ENCODE data around the gene OR6K2. TPM values are rescaled to one million over a fixed set of nuclear protein-coding genes. Genes with fewer than 3 reads are reported as not detected.

The OR6K2 gene
- total RNA-seq, 2 experiments from 2014 or later, result not detected

DNA sequence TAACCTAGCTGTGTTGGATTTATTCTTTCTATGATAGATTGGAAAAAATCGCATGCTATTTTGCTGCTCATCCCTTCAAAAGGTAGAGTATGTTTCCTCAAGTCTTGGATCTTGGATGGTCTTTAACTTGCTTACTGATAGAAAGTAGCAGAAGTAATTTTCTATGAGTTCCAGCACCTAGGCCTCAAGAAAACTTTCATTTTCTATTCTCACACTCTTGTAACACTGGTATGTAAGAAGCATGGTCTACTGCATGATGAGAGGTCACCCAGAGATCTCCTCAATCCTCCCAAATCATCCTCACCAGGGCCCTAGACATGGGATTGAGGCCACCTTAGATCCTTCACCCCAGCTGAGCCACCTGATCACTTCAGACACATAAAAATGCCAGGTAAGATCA, 21.2 kb downstream of the OR6K2 start:
- no peaks in the 10 kb centered on the region for H3K9me3 ChIP-seq (ENCODE audit: control insufficient read depth in 1 of 2, insufficient read depth in 1 of 2, low read length in 2 of 2)
- Mint-ChIP-seq H3K27ac (no peak overlapping the region), H3K36me3 (ENCODE audit: low read depth) (no peaks in the 10 kb centered on the region), H3K4me1 (ENCODE audit: low read depth) (no peaks in the 10 kb centered on the region), H3K4me3 (no peak overlapping the region), H3K9me3 (no peaks in the 10 kb centered on the region), H3K27me3 (peaks cover 24% of the 10 kb centered on the region)
- H3K4me3 ChIP-seq (ENCODE audit: low read length), result no peak overlapping the region
- no peak for TF ChIP-seq CTCF (IDR thresholded peaks at IDR 0.05)
- intact Hi-C loops (cut with DNase I, micrococcal nuclease), result loop anchor here in 1 of 2 experiments (2.0 kb wide), 1 partner anchor 40 kb away; no protein-coding TSS in a partner anchor
- ChIA-PET CTCF (no interaction called here), POLR2A (no interaction called here)
- peaks cover 0 to 10% of the 10 kb centered on the region in 2 experiments for H3K27me3 ChIP-seq (ENCODE audit: control insufficient read depth in 1 of 2, insufficient read depth in 2 of 2, low read length in 2 of 2)
- no peaks in the 10 kb centered on the region for H3K4me1 ChIP-seq (ENCODE audit: insufficient read depth, low read length)
- ATAC-seq (ENCODE audit: poor library complexity), result no peak
- no peaks in the 10 kb centered on the region for H3K36me3 ChIP-seq (ENCODE audit: insufficient read depth, low read length)
- H3K27ac ChIP-seq (ENCODE audit: low read depth in 1 of 2, low read length in 2 of 2), result no peak overlapping the region
- DNase-seq, result no peak

DNA sequence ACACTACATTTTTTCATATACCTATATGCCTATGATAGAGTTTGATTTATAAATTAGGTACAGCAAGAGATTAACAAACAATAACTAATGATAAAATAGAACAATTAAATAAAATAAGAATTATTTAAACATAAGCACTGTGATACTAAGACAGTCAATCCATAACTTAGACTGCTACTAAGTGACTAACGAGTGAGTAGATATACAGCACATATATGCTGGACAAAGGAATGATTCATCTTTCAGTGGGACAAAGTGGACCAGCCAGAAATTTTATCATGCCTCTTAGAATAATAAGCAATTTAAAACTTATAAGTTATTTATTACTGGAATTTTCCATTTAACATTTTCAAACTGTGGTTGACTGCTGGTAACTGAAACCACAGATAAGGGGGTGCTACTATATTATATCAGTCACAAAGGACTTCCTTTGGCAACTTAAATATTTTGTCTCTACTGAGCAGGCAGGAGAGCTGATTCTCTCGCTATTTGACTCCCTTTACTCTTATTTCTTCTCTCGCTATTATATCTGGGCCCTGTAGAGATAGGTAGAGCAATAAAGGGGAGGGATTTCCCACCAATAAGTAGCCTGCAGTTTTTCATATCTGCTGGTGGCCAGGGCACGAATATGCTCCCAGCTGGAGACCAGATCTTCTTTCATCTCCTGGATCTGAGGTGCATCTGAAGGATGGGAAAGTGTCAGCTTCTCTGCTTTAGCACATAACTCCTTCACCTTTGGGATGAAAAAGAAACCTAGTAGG, 24.7 kb downstream of the OR6K2 start:
- Mint-ChIP-seq H3K4me3 (no peak overlapping the region), H3K36me3 (ENCODE audit: low read depth) (no peaks in the 10 kb centered on the region), H3K27ac (no peak overlapping the region), H3K9me3 (no peaks in the 10 kb centered on the region), H3K4me1 (ENCODE audit: low read depth) (no peaks in the 10 kb centered on the region), H3K27me3 (peaks cover 13% of the 10 kb centered on the region)
- H3K4me3 ChIP-seq (ENCODE audit: low read length), result no peak overlapping the region
- ATAC-seq (ENCODE audit: poor library complexity), result no peak
- POLR2A ChIA-PET, result interaction anchor here (0.8 kb wide), 1 partner anchor 21 kb away, joined by 3 read pairs; no protein-coding TSS in a partner anchor
- no peak overlapping the region for H3K27ac ChIP-seq (ENCODE audit: low read depth in 1 of 2, low read length in 2 of 2)
- H3K36me3 ChIP-seq (ENCODE audit: insufficient read depth, low read length), result no peaks in the 10 kb centered on the region
- no peaks in the 10 kb centered on the region for H3K4me1 ChIP-seq (ENCODE audit: insufficient read depth, low read length)
- CTCF ChIA-PET, result no interaction called here
- no peak for DNase-seq
- TF ChIP-seq CTCF (IDR thresholded peaks at IDR 0.05), result no peak
- intact Hi-C loops (cut with DNase I, micrococcal nuclease), result no loop called here
- H3K27me3 ChIP-seq (ENCODE audit: control insufficient read depth in 1 of 2, insufficient read depth in 2 of 2, low read length in 2 of 2), result peaks cover 0 to 5% of the 10 kb centered on the region in 2 experiments
- H3K9me3 ChIP-seq (ENCODE audit: control insufficient read depth in 1 of 2, insufficient read depth in 1 of 2, low read length in 2 of 2), result no peaks in the 10 kb centered on the region

GRCh38 chr1:158674302-158674701, 26.1 kb downstream of the OR6K2 start:
- no peak overlapping the region for H3K27ac Mint-ChIP-seq
- Histone ChIP-seq H3K9me3 (ENCODE audit: control insufficient read depth in 1 of 2, insufficient read depth in 1 of 2, low read length in 2 of 2) (no peaks in the 10 kb centered on the region), H3K27ac (ENCODE audit: low read depth in 1 of 2, low read length in 2 of 2) (no peak overlapping the region), H3K4me3 (ENCODE audit: low read length) (no peak overlapping the region), H3K36me3 (ENCODE audit: insufficient read depth, low read length) (no peaks in the 10 kb centered on the region), H3K4me1 (ENCODE audit: insufficient read depth, low read length) (no peaks in the 10 kb centered on the region), H3K27me3 (ENCODE audit: control insufficient read depth in 1 of 2, insufficient read depth in 2 of 2, low read length in 2 of 2) (peaks cover 0 to 5% of the 10 kb centered on the region in 2 experiments)
- no peaks in the 10 kb centered on the region for H3K4me1 Mint-ChIP-seq (ENCODE audit: low read depth)
- H3K36me3 Mint-ChIP-seq (ENCODE audit: low read depth), result no peaks in the 10 kb centered on the region
- no peak for DNase-seq
- TF ChIP-seq CTCF (IDR thresholded peaks at IDR 0.05), result no peak
- H3K27me3 Mint-ChIP-seq, result peaks cover 13% of the 10 kb centered on the region
- intact Hi-C loops (cut with DNase I, micrococcal nuclease), result no loop called here
- H3K4me3 Mint-ChIP-seq, result no peak overlapping the region
- ATAC-seq (ENCODE audit: poor library complexity), result no peak
- ChIA-PET POLR2A (no interaction called here), CTCF (no interaction called here)
- H3K9me3 Mint-ChIP-seq, result no peaks in the 10 kb centered on the region
